Stimulated activated CD8-positive, alpha-beta memory T cell treated with anti-CD3 and anti-CD28 coated beads, Interleukin-7, amount 100 ng/mL, for 4 hours (primary cell): Measurements from ENCODE around the gene PRKG1.
"Not testable (repeated sequence)": the region's sequence is repeated elsewhere in the genome, so short reads cannot be mapped to it uniquely, and the experiment has no call there.

Experiments
- DNase-seq, 2 donors: peaks; one replicate each; pipeline ENCODE4 v3.0.0-alpha.2; 2020; ENCODE audit warnings: low read depth in 2 of 2

Gene PRKG1

DNA sequence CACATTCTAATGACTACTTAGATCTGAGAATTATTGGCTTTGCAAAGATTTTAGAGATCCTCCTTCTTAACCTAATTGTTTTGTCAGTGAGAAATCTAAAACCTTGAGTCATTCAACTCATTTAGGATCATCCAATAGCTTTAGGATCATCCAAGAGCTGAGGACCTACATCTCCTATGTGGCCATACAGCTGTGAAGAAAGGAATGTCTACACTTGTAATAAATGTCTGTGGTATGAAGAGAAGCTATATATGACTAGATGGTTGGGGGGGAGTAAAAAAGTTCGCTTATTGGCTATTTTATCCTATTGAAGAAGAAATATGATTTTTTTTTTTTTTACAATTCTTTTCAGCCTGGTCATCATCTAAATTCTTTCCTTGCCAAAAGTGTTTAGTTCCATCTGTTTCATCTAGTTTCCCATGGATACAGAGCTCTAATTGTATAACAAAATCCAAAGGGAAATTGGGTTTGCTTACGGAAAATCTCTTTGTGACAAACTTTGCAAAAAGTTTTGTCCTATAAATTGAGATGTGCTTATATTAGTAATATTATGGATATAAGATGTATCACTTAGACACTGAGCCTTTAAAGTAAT, 196.7 kb downstream of the PRKG1 start:
- DNase-seq = no peak

DNA sequence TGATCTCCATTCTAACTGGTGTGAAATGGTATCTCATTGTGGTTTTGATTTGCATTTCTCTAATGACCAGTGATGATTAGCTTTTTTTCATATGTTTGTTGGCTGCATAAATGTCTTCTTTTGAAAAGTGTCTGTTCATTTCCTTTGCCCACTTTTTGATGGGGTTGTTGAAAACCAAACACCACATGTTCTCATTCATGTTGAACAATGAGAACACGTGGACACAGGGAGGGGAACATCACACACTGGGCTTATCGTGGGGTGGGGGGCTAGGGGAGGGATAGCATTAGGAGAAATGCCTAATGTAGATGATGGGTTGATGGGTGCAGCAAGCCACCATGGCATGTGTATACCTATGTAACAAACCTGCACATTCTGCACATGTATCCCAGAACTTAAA, 197.8 kb downstream of the PRKG1 start:
- DNase-seq = not testable (repeated sequence)

DNA sequence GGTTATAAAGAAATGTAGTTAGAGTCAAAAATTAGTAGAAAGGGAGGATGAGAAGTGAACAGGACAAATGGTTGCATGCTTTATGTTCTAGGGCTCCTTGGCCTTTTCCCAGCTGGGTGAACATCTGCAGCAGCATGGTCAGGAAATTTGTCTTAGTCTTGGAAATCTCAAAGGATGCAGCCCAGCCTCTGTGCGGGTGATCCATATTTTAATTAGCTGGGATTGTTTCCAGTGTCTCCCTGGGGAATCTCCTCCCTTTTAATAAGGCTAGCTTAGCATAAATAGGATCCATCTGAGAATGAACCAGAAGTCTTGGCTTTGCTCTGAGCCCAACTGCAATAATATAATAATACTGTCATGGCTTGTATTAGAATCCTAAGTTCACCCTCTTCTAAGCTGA, 198.3 kb downstream of the PRKG1 start:
- DNase-seq = no peak

DNA sequence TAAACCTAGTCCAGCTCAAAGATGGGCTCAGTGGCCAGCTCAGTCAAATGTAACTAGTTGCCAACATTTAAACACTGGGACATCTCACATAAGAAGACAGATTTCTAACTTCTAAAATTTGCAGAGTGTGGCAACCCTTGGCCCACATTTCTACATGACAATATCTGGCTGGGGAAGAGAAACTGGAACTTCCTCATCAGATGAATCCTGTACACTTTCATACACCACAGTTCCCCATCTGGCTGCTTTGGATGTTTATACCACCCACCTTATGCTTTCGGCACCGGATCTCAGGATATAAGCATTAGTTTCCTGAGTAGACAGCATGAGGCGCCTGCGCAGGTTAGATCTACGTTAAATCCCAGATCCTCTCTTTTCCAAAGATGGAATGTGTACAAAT, 199.3 kb downstream of the PRKG1 start:
- no peak for DNase-seq

DNA sequence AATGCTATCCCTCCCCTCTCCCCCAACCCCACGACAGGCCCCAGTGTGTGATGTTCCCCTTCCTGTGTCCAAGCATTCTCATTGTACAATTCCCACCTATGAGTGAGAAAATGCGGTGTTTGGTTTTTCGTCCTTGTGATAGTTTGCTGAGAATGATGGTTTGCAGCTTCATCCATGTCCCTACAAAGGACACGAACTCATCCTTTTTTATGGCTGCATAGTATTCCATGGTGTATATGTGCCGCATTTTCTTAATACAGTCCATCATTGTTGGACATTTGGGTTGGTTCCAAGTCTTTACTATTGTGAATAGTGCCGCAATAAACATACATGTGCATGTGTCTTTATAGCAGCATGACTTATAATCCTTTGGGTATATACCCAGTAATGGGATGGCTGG, 201.8 kb downstream of the PRKG1 start:
- not testable (repeated sequence) for DNase-seq

DNA sequence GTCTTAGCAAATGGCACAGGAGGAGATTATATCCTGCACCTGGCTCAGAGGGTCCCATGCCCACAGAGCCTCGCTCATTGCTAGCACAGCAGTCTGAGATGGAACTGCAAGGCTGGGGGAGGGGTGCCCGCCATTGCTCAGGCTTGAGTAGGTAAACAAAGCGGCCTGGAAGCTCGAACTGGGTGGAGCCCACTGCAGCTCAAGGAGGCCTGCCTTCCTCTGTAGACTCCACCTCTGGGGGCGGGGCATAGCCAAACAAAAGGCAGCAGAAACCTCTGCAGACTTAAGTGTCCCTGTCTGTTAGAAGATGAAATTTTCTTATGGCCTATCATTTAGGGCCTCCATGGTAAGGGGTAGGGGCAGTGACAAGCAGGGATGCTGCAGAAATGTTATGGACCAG, 207.1 kb downstream of the PRKG1 start:
- not testable (repeated sequence) for DNase-seq

DNA sequence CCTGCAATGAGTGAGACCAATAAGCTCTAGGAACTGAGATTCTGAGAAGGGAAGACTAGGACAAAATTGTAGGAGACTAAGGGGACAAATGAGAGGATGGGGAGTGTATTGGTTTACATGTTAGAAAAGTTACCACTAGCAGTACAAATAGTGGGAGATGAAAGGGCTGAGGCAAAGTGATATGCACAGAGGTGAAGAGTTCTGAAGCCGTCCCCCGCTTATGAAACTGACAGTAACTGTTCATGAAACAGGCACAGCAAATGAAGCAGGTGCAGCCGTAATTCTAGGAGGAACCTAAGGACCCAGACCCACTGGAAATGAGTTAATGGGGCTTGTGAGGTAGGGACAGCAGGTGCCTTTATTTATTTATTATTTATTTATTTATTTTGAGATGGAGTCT, 211.3 kb downstream of the PRKG1 start:
- no peak for DNase-seq

DNA sequence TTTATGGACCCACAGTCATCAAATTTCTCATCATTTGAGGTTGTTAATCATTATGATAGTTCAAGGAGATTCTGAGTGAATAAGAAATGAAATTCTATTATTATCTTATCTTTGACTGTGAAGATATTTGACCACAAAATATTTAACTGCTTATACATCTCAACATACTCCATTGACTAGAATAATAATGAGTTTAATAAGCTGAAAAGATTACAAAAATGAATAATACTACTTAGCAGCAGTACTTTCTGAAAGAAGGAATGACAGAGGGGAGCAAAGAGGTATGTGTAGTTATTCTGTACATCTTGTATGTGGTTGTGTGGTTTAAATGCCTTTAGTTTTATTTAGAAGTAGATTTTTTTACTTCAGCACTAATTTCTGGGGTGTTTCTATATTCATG, 214.2 kb downstream of the PRKG1 start:
- DNase-seq = no peak

DNA sequence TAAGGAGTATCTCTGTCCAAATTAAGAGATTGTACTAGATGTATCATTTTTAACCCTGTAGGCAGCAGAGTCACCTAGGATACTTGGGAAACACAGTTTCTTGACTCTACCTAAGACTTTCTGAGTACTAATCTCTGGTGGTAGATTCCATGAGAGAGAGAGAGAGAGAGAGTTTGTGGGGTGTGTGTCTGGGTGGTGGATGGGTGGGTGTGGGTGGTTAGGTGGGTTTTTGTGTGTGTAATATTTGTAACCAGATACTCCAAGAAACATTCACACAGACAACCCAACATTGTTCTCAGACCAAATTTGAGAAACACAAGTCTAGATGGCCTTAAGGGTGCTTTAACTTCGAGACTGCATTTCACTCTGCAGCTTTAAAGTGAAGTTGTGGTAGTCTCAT, 215.2 kb downstream of the PRKG1 start:
- DNase-seq = no peak

DNA sequence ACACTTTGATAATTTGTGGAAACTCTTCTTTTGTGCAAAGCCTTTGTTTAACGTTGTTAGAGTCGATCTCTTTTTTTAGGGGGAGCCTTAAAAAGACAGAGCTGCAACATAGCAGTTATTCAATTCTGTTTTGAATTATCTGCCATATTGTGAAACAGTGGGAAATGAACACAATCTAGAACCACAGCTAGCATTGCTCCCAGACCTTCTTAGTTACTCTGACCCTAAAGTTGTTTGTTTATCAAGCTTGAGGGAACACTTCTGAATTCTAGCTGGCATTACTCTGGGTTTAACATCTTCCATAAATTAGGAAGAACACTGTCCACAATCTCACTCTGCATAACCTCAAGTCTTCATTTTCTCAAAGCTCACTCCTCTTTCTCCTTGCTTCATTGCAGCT, 217.7 kb downstream of the PRKG1 start:
- DNase-seq = no peak

DNA sequence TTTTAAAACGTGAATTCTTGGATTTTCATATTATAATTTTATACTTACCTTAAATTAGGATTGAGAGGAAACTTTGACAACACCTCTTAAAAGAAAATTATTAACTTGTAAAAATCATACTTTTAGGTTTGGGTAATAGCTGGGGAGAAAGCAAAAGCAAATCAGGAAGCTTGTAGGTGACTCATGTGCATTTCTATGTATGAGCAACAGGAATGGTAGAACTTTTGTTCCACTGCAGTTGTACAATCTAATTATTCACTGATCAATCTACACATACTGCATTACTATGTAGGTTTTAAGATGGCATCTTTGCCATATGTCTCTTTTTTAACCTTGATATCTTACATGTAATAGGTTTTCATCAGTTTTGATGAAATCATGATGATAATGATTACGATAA, 223.2 kb downstream of the PRKG1 start:
- DNase-seq = no peak

DNA sequence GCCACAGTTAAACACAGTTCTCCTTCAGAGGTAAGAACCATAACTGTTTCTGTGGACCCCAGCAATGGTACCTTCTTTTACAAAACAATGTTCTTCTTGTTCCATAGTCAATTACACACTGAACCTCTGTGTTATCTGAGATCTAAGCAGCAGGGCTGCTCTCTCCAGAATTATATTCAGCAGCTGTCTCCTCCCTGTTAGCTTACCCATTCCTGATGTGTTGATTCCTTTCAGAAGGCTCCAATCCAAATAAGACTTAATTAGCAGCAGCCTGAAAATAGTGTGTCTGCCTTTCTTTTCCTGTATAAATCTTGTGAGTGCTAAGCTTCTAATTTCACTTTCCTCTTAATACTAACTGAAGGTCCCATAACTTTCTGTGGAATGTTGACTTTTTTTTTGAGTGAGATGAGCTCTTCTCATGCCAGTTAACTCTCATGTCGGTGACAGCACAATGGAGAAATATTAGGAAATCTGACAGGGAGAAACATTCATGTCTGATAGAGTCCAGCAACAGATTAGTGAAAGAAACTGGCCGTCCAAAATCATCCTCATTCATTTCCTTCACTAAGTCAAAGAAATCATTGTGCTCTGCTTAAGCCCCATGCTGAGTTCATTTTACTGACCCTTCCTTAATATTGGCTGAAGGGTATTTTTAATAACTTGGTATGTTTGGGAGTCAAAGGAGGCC, 226.5 kb downstream of the PRKG1 start:
- no peak for DNase-seq

DNA sequence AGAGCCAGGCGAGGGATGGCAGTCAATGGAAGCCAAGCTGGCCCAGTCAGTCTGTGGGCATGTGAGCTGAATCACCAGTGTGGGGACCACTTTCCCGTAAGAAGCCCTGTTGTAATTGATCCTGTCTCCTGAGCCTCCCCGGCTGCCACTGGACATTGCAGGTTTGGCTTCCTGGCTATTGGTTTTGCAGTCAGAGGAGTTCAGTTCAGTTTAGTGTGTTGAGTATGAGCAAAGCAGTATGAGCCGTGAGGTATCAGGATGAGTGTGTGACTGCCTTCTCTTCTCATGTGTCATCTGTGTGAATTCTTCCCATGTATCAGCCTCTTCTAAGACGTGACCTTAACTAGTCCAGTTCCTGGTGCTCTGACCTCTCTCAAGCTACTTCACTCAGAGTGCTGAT, 227.4 kb downstream of the PRKG1 start:
- DNase-seq = no peak

DNA sequence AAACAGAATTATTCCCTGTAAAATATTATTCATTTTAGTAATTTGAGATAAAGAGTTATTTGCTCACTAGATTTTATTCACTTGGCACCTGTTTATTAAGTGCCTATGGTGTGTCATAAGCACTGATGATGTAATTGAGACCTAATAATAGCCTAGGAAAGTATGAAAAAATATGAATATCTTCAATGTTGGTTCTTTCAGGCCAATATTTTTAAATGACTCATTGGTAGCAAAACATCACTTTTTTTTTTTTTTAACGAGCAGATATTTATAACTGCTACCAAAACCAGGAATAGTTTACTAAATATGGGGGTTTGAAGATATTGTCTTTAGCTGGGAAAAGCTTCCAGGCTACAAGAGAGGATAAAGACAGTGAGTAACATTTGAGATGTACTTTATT, 228.0 kb downstream of the PRKG1 start:
- DNase-seq = no peak

DNA sequence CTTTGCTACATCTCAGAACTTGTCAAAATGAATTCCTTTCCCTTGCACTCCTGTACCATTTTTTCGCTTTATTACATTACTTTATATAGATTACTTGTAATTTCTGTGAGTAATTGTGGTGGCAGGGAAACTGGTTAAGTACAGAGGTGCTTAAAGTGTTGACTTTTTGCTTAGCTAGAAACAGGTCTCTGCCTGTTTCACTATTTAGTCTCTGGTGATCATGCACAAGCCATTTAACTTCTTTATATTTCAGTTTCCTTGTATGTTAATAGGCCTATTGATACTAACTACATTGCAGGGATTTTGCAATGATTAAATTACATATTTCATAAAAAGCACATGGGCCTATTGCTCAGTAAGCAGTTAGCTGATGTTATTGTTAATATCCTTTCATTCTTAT, 233.8 kb downstream of the PRKG1 start:
- no peak for DNase-seq

DNA sequence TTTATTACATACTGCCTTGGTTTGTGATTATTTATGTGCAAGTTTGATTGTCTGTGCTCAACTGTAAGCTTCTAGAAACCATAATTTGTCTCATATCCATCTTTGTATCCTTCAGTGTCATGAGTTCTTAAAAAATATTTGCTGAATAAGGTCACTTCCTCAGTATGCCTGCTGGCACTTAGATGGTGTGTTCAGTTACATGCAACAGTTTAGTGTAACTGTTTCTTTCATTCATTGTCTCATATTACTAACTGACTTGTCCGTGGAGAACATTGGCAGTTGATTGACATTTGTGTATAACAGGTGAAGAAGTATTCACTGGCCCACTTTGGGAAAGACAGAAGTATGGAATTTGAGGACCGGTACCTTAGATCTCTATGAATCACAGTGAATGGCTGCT, 236.9 kb downstream of the PRKG1 start:
- no peak for DNase-seq

DNA sequence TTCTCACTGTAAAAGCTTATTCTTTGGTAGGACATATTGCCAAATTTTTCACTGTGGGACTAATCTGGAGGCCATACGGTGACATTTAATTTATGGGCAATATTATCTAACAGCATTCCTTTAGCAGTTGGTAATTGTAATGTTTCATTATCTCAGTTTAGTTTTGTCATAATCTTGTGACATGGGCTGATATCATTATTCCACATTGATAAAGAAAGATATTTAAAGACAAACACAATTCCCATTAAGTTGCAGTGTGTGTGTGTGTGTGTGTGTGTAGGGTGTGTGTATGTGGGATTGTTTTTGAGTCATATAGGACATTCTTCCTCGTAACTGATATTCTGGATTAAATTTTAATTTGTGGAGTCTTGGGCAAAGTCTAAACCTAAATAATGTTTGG, 238.5 kb downstream of the PRKG1 start:
- DNase-seq = no peak

DNA sequence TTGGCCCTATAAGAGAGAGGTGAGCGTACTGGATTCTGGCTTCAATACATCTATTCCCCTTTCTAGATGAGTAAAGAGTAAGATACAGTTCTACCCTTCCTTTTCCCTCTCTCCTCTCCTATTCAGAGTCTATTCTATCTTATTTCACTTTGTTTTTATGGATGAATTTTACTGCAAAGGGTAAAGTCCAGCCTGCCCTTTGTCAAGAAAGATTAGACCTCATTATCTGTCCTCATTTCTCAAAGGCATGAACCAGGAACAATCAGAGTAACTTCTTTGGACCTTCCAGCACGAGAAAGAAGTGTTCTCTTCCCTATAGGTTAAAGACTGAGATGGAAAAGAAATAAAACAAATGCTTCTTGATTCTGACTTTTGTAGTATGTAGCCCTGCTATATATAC, 239.0 kb downstream of the PRKG1 start:
- DNase-seq = no peak

DNA sequence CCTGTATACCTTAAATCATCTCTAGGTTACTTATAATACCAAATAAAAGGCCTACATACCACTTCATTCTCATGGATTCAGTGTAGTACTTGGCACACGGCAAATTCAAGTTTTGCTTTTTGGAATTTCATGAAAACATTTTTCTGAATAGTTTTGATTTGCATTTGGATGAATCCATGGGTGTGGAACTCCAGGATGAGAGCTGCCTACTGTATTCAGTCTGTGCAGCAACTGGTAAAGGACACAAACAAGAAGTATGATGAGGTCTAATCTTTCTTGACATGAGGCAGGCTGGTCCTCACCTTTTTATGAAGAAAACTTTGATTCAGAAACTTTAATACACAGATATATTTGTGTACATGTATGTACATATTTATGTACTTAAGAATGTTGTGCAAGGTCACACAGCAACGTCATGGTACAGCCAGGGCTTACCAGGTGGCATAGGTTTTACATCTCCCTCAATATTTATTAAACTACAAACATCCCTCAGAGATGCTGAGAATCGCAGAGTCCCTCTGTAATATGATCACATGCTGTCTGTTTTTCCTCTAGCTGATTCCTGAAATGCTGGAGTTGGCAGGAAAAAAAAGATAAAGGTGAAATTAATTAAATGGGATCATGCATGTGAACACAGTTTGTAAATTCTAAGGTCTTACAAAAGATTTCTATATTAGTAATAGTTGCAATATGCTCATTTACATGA, 239.6 kb downstream of the PRKG1 start:
- DNase-seq = no peak

DNA sequence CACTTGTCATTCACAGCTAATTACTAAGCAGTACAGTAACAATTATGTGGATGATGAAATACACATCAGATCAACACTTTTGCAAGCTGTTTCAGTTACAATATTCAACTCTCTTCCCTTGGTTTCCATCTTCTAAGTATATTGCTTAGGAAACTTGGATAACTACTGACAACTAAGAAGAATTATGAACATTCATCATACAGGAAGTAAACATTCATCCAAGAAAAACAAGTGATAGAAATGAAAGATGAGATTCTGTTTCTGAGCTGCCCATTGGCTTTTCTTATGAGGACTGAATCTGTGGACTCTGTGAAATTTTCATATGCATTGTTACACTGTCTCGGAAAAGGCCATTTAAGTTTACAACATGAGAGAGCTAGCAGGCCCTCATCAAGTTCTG, 240.2 kb downstream of the PRKG1 start:
- no peak for DNase-seq

DNA sequence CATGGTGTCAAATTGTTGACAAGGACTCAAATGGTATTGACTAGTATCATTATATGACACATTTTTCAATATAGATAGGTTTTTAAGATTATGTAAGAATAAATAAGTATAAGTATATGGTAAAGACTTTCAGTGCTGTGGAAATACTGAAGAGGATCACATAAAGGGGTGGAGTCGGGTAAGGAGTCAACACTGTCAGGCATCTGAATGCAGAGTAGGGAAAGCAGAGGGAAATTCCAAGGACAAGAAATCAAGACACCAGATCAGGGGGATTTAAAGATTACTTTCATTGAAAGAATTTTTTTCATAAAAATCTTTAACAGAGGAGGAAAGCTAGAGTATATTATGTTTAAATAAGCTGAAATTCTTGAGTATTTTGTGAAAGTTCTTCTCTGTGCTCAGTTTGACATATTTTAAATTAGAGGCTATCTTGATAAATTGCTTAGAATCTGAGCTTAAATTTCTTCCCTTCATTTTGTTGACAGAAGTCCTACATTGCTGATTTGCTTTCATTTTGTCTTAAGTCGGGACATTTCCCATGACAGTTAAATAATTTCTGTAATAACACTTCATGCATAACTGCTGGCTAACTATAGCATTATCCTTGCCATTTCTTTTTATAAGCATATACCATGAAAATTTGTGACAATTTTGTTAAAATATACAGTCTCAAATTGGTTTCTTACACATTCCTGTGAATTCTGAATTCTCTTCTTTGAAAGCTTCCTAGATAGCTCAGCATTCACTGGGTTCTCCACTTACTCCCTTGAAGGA, 244.3 kb downstream of the PRKG1 start:
- DNase-seq = no peak

DNA sequence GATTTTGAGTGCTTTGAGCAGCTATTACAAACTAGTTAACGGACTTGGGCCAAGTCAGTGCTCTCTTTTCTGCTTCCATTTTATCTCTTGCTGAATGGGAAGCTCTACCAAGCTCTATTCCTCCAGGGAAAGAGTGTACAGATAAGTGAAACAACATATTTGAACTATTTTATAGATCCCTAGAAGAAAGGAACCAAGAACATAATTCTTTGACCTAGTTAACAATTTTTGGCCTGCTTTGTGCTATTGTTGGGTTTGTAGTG, 244.8 kb downstream of the PRKG1 start:
- no peak for DNase-seq

DNA sequence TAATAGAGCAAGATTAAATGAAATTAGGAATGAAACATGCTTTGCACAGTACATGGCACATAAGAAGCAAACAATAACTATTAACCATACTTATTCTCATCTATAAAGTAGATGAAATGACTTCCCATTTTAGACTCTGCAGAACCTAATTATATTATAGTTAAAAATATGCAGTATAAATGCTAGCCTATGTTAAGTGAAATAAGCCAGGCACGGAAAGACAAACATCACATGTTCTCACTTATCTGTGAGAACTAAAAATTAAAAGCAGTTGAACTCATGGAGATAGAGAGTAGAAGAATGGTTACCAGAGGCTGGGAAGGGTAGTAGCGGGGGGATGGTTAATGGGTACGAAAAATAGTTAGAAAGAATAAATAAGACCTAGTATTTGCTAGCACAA, 247.0 kb downstream of the PRKG1 start:
- no peak for DNase-seq
